Articular chondrocyte of knee joint (primary cell): ENCODE results near the gene MBD3L4. TPM values are rescaled to one million over a fixed set of nuclear protein-coding genes. Genes with fewer than 3 reads are reported as not detected.

Experiments
- total RNA-seq: library from RNA; depleted of rRNA; stranded (reverse); fragments of >200 nt; gene quantifications from 2 replicates; pipeline ENCODE4 v1.2.3, GENCODE V29; 2012

The MBD3L4 gene
- not detected in 2 replicates for total RNA-seq

DNA sequence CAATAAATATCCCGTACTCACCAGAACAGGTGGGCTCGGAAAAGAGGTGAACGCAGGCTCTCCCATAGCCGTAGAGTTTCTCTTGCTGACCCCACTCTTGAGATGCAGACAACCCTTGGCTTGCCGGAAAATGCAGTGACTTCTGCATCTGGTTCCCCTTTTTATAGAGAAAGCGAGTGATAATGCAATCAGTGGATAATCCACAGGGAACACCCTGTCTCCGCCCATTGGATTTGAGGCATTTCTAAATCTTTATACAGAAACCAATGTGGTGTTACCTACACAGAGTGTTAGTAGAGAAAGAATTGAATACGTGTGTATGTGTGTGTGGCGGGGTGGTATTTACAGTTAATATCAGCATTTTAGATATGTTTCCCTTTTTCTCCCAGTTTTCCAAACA, at the start of gene MBD3L4:
Gene MBD3L4, minus strand, starts transcription at position 101 of the 400 bp plus-strand sequence. Its CDS starts 35 bp downstream, at position 66.

DNA sequence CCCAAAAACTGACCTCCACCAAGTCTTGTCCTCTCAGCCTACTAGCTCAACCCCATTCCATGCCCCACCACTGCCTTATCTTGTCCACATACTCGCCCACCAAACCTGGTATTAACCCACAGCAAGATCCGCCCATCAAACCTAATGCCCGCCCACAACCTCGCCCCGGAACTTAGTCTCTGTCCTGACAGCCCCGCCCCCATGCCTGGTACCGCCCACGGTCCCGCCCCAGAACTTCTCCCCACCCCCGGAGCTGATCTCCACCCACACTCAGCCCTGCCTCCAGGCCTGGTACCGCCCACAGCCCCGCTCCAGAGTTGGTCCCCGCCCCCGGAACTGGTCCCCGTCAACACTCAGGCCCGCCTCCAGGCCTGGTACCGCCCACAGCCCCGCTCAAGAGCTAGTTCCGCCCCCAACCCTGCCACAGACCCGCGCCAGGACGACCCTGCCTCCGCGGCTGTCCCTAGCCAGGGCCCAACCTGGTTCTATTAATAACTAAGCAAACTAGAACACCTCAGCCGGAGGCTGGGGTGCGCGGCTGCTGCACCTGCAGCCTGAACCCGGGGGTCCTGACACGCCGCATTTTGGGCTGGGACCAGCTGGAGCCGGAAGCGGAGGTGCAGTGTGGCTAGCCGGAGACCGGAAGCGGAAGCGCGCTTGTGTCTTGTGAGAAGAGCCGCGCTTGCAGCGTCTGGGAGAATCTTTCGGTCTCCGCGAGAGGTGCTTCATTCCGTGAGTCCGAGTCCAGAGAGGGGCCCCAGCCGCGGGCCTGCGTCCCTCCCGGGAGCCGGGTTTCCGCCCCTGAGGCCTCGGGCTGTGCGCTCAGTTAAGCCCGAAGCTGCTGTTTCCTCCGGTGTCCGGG, 29.3 kb upstream of the MBD3L4 start, which contains the start of gene ZNF557:
Gene ZNF557, plus strand, starts transcription at position 662 of the 862 bp plus-strand sequence. CDS start 5,372 bp downstream, outside the sequence.

GRCh38 chr19:7058576-7058975, 18.6 kb upstream of the MBD3L4 start, which contains the start of gene MBD3L3:
Gene MBD3L3, minus strand, starts transcription at chr19:7058676. Its CDS starts 71 bp downstream, at chr19:7058605.

DNA sequence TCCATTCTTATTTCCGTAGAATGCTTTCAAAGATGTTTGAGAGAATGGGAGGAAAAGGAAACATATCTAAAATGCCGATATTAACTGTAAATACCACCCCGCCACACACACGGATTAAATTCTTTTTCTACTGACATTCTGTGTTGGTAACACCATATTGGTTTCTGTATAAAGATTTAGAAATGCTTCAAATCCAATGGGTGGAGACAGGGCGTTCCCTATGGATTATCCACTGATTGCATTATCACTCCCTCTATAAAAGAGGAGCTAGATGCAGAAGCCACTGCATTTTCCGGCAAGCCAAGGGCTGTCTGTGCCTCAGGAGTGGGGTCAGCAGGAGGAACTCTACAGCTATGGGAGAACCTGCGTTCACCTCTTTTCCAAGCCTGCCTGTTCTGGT, 9.0 kb upstream of the MBD3L4 start, which contains the start of gene MBD3L2:
Gene MBD3L2, plus strand, starts transcription at position 301 of the 400 bp plus-strand sequence. Its CDS starts 53 bp downstream, at position 354.

GRCh38 chr19:7030278-7030677, 9.7 kb downstream of the MBD3L4 start, which contains the start of gene MBD3L5:
Gene MBD3L5, plus strand, starts transcription at chr19:7030578. Its CDS starts 34 bp downstream, at chr19:7030612.

GRCh38 chr19:7021331-7021730, 18.6 kb downstream of the MBD3L4 start, which contains the start of gene MBD3L2B:
Gene MBD3L2B, minus strand, starts transcription at chr19:7021431. Its CDS starts 34 bp downstream, at chr19:7021397.

Other genes with a start within 250 kb of the MBD3L4 start
- not detected in 2 replicates for gene ADGRE1, start 152.6 kb downstream of the MBD3L4 start, total RNA-seq
- not detected in 2 replicates for gene MBD3L2B, start 18.7 kb downstream of the MBD3L4 start, total RNA-seq
- not detected in 2 replicates for gene MBD3L5, start 9.6 kb downstream of the MBD3L4 start, total RNA-seq
- gene MBD3L2, start 9.1 kb upstream of the MBD3L4 start, total RNA-seq = not detected in 2 replicates
- not detected in 2 replicates for gene MBD3L3, start 18.5 kb upstream of the MBD3L4 start, total RNA-seq
- gene ZNF557, start 29.5 kb upstream of the MBD3L4 start, total RNA-seq = 20.0 and 22.4 TPM in 2 replicates